Left cardiac atrium (tissue), 4 donors: ENCODE measurements around the gene ANO2. TPM values are rescaled to one million over a fixed set of nuclear protein-coding genes. Genes with fewer than 3 reads are reported as not detected.
A peak's percentile ranks its signal among the peaks of the same experiment; 100 is the strongest.

ENCODE experiments used
- ATAC-seq, 2 donors: fragments of 200-7000 bp; cut with Tn5 transposase; one replicate each; pipeline ENCODE4 v1.9.1; 2020; ENCODE audit warnings: mild to moderate bottlenecking in 2 of 2, moderate library complexity in 2 of 2
- DNase-seq: peaks from one replicate; pipeline ENCODE4 v3.0.0-alpha.2; 2020
- intact Hi-C, 2 donors: fragments of 100-400 bp; cut with DNase I; formaldehyde crosslinking; loops; one replicate each; pipeline versions ENCODE4 v1.14.1 to v1.15.1; 2022 to 2023
- total RNA-seq, 2 donors: library from RNA; stranded (reverse); fragmentation: NEBNext Ultra II Directional; extraction: Animal tissue kit (Norgen Biotek cat#: 25700); gene quantifications; one replicate each; pipeline ENCODE4 v1.2.1, GENCODE V29; 2021
- donor health status: DM: no; HTN: yes; CAD: no.
- donor health status: DM: no; HTN: yes; CAD: no; lungs with severe emphysema.
- donor health status: DM: yes; HTN: yes; CAD: no.
- donor health status: Dilated cardiomyopathy.

Gene ANO2
- total RNA-seq, 2 donors from 2014 or later = 11.5 to 23.4 TPM

- ATAC-seq = no peak
- no peak for DNase-seq
- intact Hi-C loops = no loop called here
These were observed 147.4 kb downstream of the ANO2 start for GRCh38 chr12:5797661-5798060.

- intact Hi-C loops = no loop called here
- no peak for DNase-seq
- ATAC-seq = no peak
These were observed 148.2 kb downstream of the ANO2 start for GRCh38 chr12:5796959-5797225.

GRCh38 chr12:5796171-5796958 is 148.7 kb downstream of the ANO2 start:
- DNase-seq (peak; percentile 46), ATAC-seq (peak; percentile 70 to 77)
- intact Hi-C loops = no loop called here

GRCh38 chr12:5794156-5794555 is 150.9 kb downstream of the ANO2 start:
- intact Hi-C loops = loop anchor here in 1 of 2 donors (5.0 kb wide), 1 partner anchor 367 kb away; no protein-coding TSS in a partner anchor
- peak; percentile 44 for DNase-seq
- ATAC-seq = peak; percentile 40 to 70

- ATAC-seq = no peak
- no peak for DNase-seq
- intact Hi-C loops = loop anchor here in 1 of 2 donors (5.0 kb wide), 1 partner anchor 365 kb away; no protein-coding TSS in a partner anchor
These were observed 152.7 kb downstream of the ANO2 start for GRCh38 chr12:5792343-5792742.

GRCh38 chr12:5789469-5789968 is 155.5 kb downstream of the ANO2 start:
- intact Hi-C loops = loop anchor here in 1 of 2 donors (10.0 kb wide), 1 partner anchor 645 kb away; no protein-coding TSS in a partner anchor
- DNase-seq = no peak
- no peak for ATAC-seq

- intact Hi-C loops = loop anchor here in 1 of 2 donors (10.0 kb wide), 1 partner anchor 643 kb away; no protein-coding TSS in a partner anchor
- DNase-seq = no peak
- ATAC-seq = no peak
These were observed 157.2 kb downstream of the ANO2 start for GRCh38 chr12:5787828-5788227.

- no peak for ATAC-seq
- intact Hi-C loops = loop anchor here in 1 of 2 donors (10.0 kb wide), 1 partner anchor 641 kb away; no protein-coding TSS in a partner anchor
- no peak for DNase-seq
These were observed 159.5 kb downstream of the ANO2 start for GRCh38 chr12:5785601-5786000.

GRCh38 chr12:5784462-5785130 is 160.5 kb downstream of the ANO2 start:
- DNase-seq (no peak), ATAC-seq (no peak)
- intact Hi-C loops = loop anchor here in 1 of 2 donors (5.0 to 10.0 kb wide), 2 partner anchors 37 to 640 kb away; no protein-coding TSS in a partner anchor

GRCh38 chr12:5783289-5783920 is 161.7 kb downstream of the ANO2 start:
- DNase-seq = no peak
- ATAC-seq = no peak
- intact Hi-C loops = loop anchor here in 1 of 2 donors (5.0 to 10.0 kb wide), 2 partner anchors 36 to 639 kb away; no protein-coding TSS in a partner anchor

GRCh38 chr12:5780536-5780935 is 164.5 kb downstream of the ANO2 start:
- DNase-seq = no peak
- no peak for ATAC-seq
- intact Hi-C loops = loop anchor here in 1 of 2 donors (5.0 to 10.0 kb wide), 2 partner anchors 33 to 636 kb away; no protein-coding TSS in a partner anchor

GRCh38 chr12:5779401-5779800 is 165.7 kb downstream of the ANO2 start:
- DNase-seq (no peak), ATAC-seq (no peak)
- intact Hi-C loops = no loop called here

GRCh38 chr12:5778821-5779220 is 166.2 kb downstream of the ANO2 start:
- intact Hi-C loops = no loop called here
- ATAC-seq (no peak), DNase-seq (no peak)

- DNase-seq (no peak), ATAC-seq (no peak)
- intact Hi-C loops = no loop called here
These were observed 167.6 kb downstream of the ANO2 start for GRCh38 chr12:5777451-5777850.

GRCh38 chr12:5776091-5776490 is 169.0 kb downstream of the ANO2 start:
- no peak for ATAC-seq
- intact Hi-C loops = no loop called here
- DNase-seq = no peak

- no peak for DNase-seq
- no peak for ATAC-seq
- intact Hi-C loops = no loop called here
These were observed 171.5 kb downstream of the ANO2 start for GRCh38 chr12:5773550-5773949.

- DNase-seq (no peak), ATAC-seq (no peak)
- intact Hi-C loops = no loop called here
These were observed 173.3 kb downstream of the ANO2 start for GRCh38 chr12:5771756-5772155.

- intact Hi-C loops = no loop called here
These were observed 174.3 kb downstream of the ANO2 start for GRCh38 chr12:5770727-5771126.

GRCh38 chr12:5768581-5769196 is 176.4 kb downstream of the ANO2 start:
- DNase-seq (peak; percentile 80), ATAC-seq (peak; percentile 90 to 95)
- intact Hi-C loops = no loop called here

More at GRCh38 chr12:5770727-5771126, 174.3 kb downstream of the ANO2 start:
- ATAC-seq = no peak
- no peak for DNase-seq
